Loucy (cell line): ENCODE measurements around the gene LRRC63.

Source experiments
- EZH2phosphoT487 ChIP-seq: fragments of 200-600 bp; IDR thresholded peaks from 2 replicates; pipeline ENCODE4 v1.6.1; 2018; ENCODE audit warnings: antibody characterized with exemption, mild to moderate bottlenecking, moderate library complexity, borderline replicate concordance
- TF ChIP-seq, protein P1 (sequence below): fragments of 200-600 bp; sonication (generic); conservative IDR thresholded peaks from 2 replicates; pipeline ENCODE4 v1.5.1; 2014; ENCODE audit warnings: mild to moderate bottlenecking, antibody characterized with exemption, low read length

DNA sequence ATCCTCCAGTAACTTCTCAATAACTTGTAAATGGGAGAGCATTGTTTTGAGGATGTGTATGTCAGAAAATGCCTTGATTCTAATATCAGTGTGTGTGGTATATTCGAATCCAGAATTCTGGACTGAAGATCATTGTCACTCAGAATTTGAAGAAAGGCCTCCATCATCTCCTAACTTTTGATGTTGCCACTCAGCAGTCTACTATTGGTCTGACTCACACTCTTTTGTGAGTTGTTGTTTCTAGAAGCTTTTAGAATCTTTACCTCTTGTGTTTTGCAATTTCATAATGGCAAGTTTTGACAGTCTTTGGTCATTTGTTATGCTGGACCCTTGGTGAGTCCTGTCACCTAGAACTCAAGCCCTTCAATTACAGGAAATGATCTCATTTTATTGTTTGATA, 98.3 kb downstream of the LRRC63 start:
- TF ChIP-seq EZH2phosphoT487: no peak
- TF ChIP-seq, protein P1, sequence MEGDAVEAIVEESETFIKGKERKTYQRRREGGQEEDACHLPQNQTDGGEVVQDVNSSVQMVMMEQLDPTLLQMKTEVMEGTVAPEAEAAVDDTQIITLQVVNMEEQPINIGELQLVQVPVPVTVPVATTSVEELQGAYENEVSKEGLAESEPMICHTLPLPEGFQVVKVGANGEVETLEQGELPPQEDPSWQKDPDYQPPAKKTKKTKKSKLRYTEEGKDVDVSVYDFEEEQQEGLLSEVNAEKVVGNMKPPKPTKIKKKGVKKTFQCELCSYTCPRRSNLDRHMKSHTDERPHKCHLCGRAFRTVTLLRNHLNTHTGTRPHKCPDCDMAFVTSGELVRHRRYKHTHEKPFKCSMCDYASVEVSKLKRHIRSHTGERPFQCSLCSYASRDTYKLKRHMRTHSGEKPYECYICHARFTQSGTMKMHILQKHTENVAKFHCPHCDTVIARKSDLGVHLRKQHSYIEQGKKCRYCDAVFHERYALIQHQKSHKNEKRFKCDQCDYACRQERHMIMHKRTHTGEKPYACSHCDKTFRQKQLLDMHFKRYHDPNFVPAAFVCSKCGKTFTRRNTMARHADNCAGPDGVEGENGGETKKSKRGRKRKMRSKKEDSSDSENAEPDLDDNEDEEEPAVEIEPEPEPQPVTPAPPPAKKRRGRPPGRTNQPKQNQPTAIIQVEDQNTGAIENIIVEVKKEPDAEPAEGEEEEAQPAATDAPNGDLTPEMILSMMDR: no peak
